Activated CD8-positive, alpha-beta memory T cell treated with anti-CD3 and anti-CD28 coated beads, Interleukin-2, amount 50 U/mL, for 48 hours (primary cell): ENCODE measurements around the gene MEP1A.
"Not testable (repeated sequence)": the region's sequence is repeated elsewhere in the genome, so short reads cannot be mapped to it uniquely, and the experiment has no call there.

Experiments used
- DNase-seq: peaks from one replicate; pipeline ENCODE4 v3.0.0-alpha.2; 2020

MEP1A gene

GRCh38 chr6:46834257-46834916 lies 41.2 kb downstream of the MEP1A start:
- not testable (repeated sequence) for DNase-seq

- DNase-seq = not testable (repeated sequence)
These were observed 41.8 kb downstream of the MEP1A start for GRCh38 chr6:46834991-46835390.

- no peak for DNase-seq
These were observed 44.8 kb downstream of the MEP1A start for GRCh38 chr6:46838033-46838432.

GRCh38 chr6:46842252-46842846 lies 49.2 kb downstream of the MEP1A start:
- not testable (repeated sequence) for DNase-seq

DNA sequence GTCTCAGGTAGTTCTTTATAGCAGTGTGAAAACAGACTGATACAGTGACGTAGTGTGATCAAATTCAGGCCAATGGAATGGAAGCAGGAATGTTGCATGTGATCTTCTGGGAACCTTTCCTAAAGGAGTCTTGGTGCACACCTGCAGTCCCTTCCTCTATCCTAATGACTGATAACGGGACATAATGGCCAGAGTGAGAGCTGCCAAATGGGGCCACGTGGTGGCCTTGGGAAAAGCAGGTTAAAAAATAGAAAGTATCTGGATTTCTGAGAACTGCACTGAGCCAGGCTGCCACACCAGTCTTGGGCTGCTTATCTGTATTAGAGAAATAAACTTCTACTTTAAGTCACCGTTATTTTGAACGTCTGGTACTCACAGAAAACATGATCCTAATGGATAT lies 51.9 kb downstream of the MEP1A start:
- no peak for DNase-seq

DNA sequence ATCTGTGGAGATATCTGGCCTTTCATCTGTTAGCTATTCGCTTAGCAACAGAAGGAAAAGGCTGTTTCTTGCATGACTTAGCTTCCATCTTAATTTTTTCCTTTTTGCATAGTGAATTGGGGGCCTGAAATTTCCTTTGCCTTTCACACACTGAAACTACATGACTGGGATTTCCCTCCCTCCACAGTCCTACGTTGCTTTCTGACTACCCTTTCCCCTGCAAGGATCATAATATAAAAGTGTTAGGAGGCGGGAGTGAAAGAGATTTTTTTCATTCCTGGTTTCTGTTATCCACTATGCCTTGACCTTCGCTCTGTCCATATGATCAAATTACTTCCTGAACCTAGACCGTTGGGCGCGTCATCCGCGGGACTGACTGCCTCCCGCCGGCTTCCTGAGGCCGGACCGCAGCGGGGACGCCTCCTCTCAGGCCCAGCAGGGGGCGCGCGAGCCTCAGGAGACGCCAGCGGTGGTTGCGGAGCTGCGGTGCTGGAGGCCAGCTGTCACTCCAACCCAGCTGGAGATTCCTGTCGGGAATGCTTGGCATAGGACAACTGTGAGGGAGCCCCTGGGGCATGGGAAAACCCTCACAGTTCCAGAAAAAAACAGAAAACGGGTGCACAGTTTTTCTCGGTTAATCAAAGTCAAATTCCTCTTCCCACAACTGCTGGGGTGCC lies 55.6 kb downstream of the MEP1A start:
- peak; percentile 89 for DNase-seq

- DNase-seq = no peak
These were observed 56.1 kb downstream of the MEP1A start for GRCh38 chr6:46849361-46849690.

DNA sequence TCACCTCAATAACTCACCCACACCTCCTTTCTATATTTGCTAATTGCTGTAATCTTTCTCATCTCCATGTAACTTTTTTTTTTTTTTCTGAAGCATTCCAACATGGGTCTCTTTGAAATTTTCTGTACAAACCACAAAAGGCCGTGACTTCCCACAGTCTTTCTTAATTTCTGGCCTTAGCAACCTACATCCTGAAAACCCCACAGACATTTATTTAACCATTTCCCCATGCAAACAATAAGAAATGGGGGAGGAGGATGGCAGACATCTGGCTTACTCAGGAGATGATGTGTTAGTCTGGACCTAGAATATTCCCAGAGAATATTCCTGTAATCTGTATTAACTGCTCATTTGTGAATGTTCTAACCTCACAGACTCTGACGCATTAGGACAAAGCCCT lies 57.6 kb downstream of the MEP1A start:
- DNase-seq = no peak

DNA sequence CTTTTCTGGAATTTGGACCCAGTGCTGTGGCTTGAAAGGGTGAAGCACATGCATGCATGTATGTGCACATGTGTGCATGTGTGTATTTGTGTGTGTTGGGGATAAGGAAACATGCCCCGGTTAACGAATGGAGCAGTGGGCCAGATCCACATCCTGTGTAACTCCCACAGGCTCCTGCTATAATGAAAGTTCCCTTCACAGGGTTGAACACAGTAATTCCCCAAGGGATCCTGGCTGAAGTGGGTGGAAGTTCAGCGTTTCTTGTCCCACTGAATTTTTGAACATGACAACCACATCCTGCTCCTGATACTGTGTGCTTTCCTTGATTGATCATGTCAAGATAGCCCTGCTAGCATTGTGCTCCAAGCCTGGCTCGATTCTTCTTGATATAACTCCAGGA lies 58.4 kb downstream of the MEP1A start:
- not testable (repeated sequence) for DNase-seq

DNA sequence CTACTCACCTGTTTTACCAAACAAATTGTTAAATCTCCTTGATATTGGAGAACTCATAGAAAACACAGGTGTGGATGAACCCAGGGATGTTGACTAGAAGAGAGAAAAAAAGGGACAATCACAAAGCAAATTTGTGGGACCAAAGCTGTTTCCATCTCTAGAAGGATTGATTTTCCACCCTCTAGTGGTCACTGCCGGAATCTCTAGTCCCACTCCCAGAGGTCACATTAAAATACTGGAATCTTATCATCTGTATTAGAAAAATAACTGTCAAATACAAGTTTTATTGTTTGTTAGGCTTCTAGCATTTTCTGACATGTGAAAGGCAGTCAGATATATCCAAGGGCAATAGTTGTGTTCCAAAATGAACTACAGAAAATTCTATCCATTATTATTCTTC lies 62.8 kb downstream of the MEP1A start:
- DNase-seq = not testable (repeated sequence)

DNA sequence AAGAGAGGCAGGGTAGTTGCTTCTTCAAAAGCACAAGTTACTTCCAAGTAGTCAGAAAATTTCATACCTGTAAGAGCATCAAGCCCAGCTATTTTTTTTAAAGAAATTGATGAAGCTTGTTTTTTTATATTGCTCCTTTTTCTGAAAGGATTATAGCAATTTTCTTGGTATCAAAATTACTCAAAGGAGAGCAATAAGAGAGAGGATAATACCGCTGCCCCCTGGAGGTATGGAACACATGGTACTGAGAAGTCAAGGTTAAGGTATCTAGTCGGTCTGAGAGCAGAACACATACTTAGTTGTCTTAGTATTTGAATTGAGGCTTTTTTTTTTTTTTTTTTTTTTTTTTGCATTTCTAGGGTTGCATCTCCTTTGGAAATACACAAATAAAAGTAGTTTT lies 69.2 kb downstream of the MEP1A start:
- no peak for DNase-seq

DNA sequence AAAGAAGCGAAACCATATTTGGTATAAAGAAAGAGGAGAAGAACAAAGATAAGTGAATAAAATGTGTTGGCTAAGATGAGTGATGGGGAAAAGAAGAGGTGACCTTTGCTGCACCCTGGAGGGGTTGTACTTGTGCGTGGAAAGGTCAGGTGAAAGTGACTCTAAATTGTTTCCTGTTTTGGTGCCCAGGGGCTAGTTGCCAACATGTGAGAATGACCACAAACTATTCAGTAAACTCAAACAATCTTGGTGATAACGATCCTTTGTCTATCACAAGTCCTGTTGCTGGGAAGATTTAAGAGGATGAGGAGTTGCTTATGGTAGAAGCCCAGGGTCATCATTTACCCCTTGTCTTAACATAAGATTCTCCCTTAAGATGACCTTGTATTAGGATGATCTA lies 70.6 kb downstream of the MEP1A start:
- no peak for DNase-seq

DNA sequence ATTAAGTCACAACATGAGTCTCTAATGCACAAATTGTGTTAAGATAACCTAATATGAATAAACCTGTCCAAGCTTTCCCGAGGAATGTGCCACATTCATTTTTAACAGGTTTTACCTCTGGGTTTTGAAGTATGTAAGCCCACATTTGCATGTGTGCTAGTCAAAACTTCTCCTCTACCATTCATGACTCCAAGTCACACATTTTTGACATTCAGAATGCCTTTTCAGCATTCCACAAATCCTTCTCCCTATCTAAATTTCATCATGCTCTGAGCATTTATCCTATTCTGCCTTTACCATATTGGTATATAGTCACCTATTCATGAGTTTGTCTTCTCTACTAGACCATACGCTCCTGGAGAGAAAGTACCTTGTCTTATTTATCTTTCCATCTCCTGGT lies 72.0 kb downstream of the MEP1A start:
- DNase-seq = no peak

DNA sequence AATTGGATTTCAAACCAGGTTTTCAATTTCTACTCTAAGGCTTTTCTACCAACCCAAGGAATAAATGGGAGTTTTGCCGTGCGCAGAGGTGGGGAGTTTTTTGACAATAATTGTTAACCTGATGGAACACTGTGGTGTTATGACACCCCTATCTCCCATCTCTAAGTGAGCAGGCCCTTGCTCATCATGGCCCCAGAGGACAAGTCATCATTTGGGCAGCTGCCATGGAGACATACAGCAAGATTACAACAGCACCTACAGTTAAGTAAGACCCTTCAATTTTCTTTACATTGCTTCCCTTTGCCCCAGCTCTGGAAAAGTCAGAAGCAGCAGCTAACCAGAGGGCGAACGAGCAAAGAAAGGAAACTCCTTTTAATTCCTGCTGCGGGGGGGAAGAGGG lies 74.2 kb downstream of the MEP1A start:
- DNase-seq = no peak

- no peak for DNase-seq
These were observed 82.9 kb downstream of the MEP1A start for GRCh38 chr6:46876126-46876525.

GRCh38 chr6:46879003-46879402 lies 85.8 kb downstream of the MEP1A start:
- DNase-seq = no peak

DNA sequence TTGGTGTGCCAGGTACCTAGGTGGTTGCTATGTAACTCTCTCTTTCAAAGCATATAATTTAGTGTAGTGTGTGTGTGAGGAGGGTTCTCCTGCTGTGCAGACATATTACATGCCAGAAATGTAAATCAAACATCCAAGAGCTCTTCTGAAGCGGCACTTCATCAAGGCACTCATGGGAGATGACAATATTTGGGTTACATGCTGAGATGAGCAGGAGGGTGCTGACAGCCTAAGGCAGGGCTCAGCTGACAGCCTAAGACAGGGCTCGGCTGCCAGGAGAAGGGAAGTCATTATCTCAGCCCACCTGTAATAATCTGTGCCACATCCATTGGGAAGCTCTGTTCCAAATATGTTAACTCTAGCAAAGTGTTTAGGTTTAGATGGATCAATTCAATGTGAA lies 89.5 kb downstream of the MEP1A start:
- no peak for DNase-seq

GRCh38 chr6:46888031-46888430 lies 94.8 kb downstream of the MEP1A start:
- no peak for DNase-seq

- no peak for DNase-seq
These were observed 95.4 kb downstream of the MEP1A start for GRCh38 chr6:46888578-46888977.
